SK-N-SH (cell line): Measurements from ENCODE around the gene TRAM2. TPM values are rescaled to one million over a fixed set of nuclear protein-coding genes. Genes with fewer than 3 reads are reported as not detected.

Experiments
- CTCF ChIA-PET: fragments of 300-600, 350-600 bp; formaldehyde crosslinking; extraction: SDS; loops from one replicate; lab custom pipeline; 2021; lab: Yijun Ruan, JAX
- POLR2A ChIA-PET: fragments of 350-600 bp; sonication (Branson Sonifier 250); formaldehyde crosslinking; extraction: SDS; loops from one replicate; lab custom pipeline; 2020; ENCODE audit warnings: antibody characterized with exemption, inconsistent platforms; lab: Yijun Ruan, JAX
- DNase-seq: peaks from one replicate; pipeline ENCODE4 v3.0.0; 2012
- H2AFZ ChIP-seq: fragments of 200-600 bp; sonication (generic); 2 replicates; pipeline ENCODE4 v1.8.1; 2016; ENCODE audit warnings: antibody characterized with exemption, mild to moderate bottlenecking, low read depth
- H3F3A ChIP-seq: fragments of 200-600 bp; sonication (generic); replicated peaks from 2 replicates; pipeline ENCODE3; 2016; ENCODE audit warnings: antibody characterized with exemption, mild to moderate bottlenecking; ENCODE audit not compliant: insufficient read depth
- H3K27ac ChIP-seq, 2 experiments: fragments of 200-500 bp in 1 of 2; fragments of 200-600 bp in 1 of 2; sonication (Bioruptor generic) in 1 of 2; sonication (generic), shearing (Covaris generic) in 1 of 2; 2 replicates each; pipeline versions ENCODE4 v1.5.1 to v1.6.1; 2014 to 2016; ENCODE audit warnings: low read depth in 2 of 2, inconsistent platforms in 1 of 2, low read length in 1 of 2, mild to moderate bottlenecking in 1 of 2, mixed read lengths in 1 of 2
- H3K27me3 ChIP-seq: fragments of 200-600 bp; sonication (generic), shearing (Covaris generic); 2 replicates; pipeline ENCODE4 v1.6.1; 2016; ENCODE audit warnings: mixed run types; ENCODE audit not compliant: insufficient read depth
- H3K36me3 ChIP-seq, 2 experiments: fragments of 200-500 bp in 1 of 2; fragments of 200-600 bp in 1 of 2; sonication (Bioruptor generic) in 1 of 2; sonication (generic) in 1 of 2; replicated peaks in 1 of 2; 2 replicates each; pipeline versions ENCODE3 to v1.5.1; 2014 to 2016; ENCODE audit warnings: low read length in 1 of 2, mild to moderate bottlenecking in 1 of 2; ENCODE audit not compliant: insufficient read depth in 2 of 2, control insufficient read depth in 1 of 2
- H3K4me1 ChIP-seq, 2 experiments: fragments of 200-500 bp in 1 of 2; fragments of 200-600 bp in 1 of 2; sonication (Bioruptor generic) in 1 of 2; sonication (generic), shearing (Covaris generic) in 1 of 2; 2 replicates each; pipeline versions ENCODE4 v1.5.1 to v1.6.1; 2014 to 2016; ENCODE audit warnings: low read depth in 1 of 2, low read length in 1 of 2, mixed run types in 1 of 2; ENCODE audit not compliant: insufficient read depth in 2 of 2, control insufficient read depth in 1 of 2
- H3K4me2 ChIP-seq: fragments of 200-600 bp; sonication (generic), shearing (Covaris generic); 2 replicates; pipeline ENCODE4 v1.6.1; 2017; ENCODE audit warnings: mixed run types
- H3K4me3 ChIP-seq, 2 experiments: fragments of 200-500 bp in 1 of 2; fragments of 200-600 bp in 1 of 2; sonication (Bioruptor generic) in 1 of 2; sonication (generic), shearing (Covaris generic) in 1 of 2; 2 replicates each; pipeline versions ENCODE4 v1.5.1 to v1.8.1; 2014 to 2016; ENCODE audit warnings: low read depth in 2 of 2, inconsistent platforms in 1 of 2, low read length in 1 of 2, mild to moderate bottlenecking in 1 of 2, mixed read lengths in 1 of 2, moderate library complexity in 1 of 2
- H3K79me2 ChIP-seq: fragments of 200-600 bp; sonication (generic); 2 replicates; pipeline ENCODE4 v1.8.1; 2017; ENCODE audit warnings: mild to moderate bottlenecking; ENCODE audit not compliant: insufficient read depth
- H3K9ac ChIP-seq: fragments of 200-600 bp; sonication (generic); 2 replicates; pipeline ENCODE4 v1.6.1; 2017; ENCODE audit warnings: mixed run types
- H3K9me2 ChIP-seq: fragments of 200-600 bp; sonication (generic); 2 replicates; pipeline ENCODE4 v1.6.1; 2017; ENCODE audit warnings: mixed run types
- H3K9me3 ChIP-seq: fragments of 200-600 bp; sonication (generic); 2 replicates; pipeline ENCODE4 v1.6.1; 2017; ENCODE audit warnings: mixed run types, mild to moderate bottlenecking, moderate library complexity
- H4K20me1 ChIP-seq: fragments of 200-600 bp; sonication (generic); 2 replicates; pipeline ENCODE4 v1.6.1; 2017; ENCODE audit warnings: mild to moderate bottlenecking, mixed run types; ENCODE audit not compliant: insufficient read depth
- CHD2 ChIP-seq: fragments of 150-350 bp; IDR thresholded peaks from 2 replicates; pipeline ENCODE4 v1.6.1; 2018; ENCODE audit warnings: low read length; ENCODE audit not compliant: partially characterized antibody
- ELF1 ChIP-seq: IDR thresholded peaks from 2 replicates; pipeline ENCODE4 v1.4.0; 2012
- EP300 ChIP-seq, 2 experiments: IDR thresholded peaks; 2 replicates each; pipeline versions ENCODE4 v1.4.0 to v1.6.1; 2012; ENCODE audit warnings: borderline replicate concordance in 1 of 2, low read depth in 1 of 2, low read length in 1 of 2
- FOXJ3 ChIP-seq: sonication (generic); formaldehyde crosslinking; IDR thresholded peaks from 2 replicates; pipeline ENCODE4 v1.5.1; 2020; ENCODE audit warnings: mild to moderate bottlenecking, missing genetic modification reagents
- FOXM1 ChIP-seq: IDR thresholded peaks from 2 replicates; pipeline ENCODE4 v1.4.0; 2012; ENCODE audit warnings: low read depth, mild to moderate bottlenecking
- GABPA ChIP-seq: IDR thresholded peaks from 2 replicates; pipeline ENCODE4 v1.4.0; 2012; ENCODE audit warnings: low read depth, mild to moderate bottlenecking
- GATA2 ChIP-seq: sonication (generic); formaldehyde crosslinking; IDR thresholded peaks from 2 replicates; pipeline ENCODE4 v1.5.0; 2020; ENCODE audit warnings: mild to moderate bottlenecking, missing genetic modification reagents
- JUND ChIP-seq: IDR thresholded peaks from 2 replicates; pipeline ENCODE4 v1.4.0; 2012
- NRF1 ChIP-seq: IDR thresholded peaks from 2 replicates; pipeline ENCODE4 v1.6.1; 2012; ENCODE audit warnings: low read depth, mild to moderate bottlenecking, low read length
- POLR2AphosphoS5 ChIP-seq: IDR thresholded peaks from 2 replicates; pipeline ENCODE4 v1.6.1; 2012; ENCODE audit warnings: low read depth, low read length
- RAD21 ChIP-seq: IDR thresholded peaks from 2 replicates; pipeline ENCODE4 v1.6.1; 2012; ENCODE audit warnings: mild to moderate bottlenecking, low read length
- SMC3 ChIP-seq: IDR thresholded peaks from 2 replicates; pipeline ENCODE4 v1.6.1; 2012; ENCODE audit warnings: low read depth, low read length, improper control_type of control experiment
- TCF12 ChIP-seq: IDR thresholded peaks from 2 replicates; pipeline ENCODE4 v1.4.0; 2012
- ZBTB33 ChIP-seq: IDR thresholded peaks from 2 replicates; pipeline ENCODE4 v1.4.0; 2012; ENCODE audit warnings: low read depth, borderline replicate concordance
- WGBS: methylation state at CpG from one replicate; pipeline ENCODE4 v1.1.6; 2017; ENCODE audit warnings: low lambda C conversion rate; 5-methylcytosine and 5-hydroxymethylcytosine counted together
- polyA plus RNA-seq, 3 experiments: library from polyadenylated mRNA; depleted of rRNA; stranded (reverse); fragments of >200 nt; gene quantifications; 2 replicates each; pipeline ENCODE4 v1.2.3, GENCODE V29; 2012
- TF ChIP-seq, protein P1 (sequence below): fragments of 200-600 bp; sonication (generic); IDR thresholded peaks from 2 replicates; pipeline ENCODE4 v1.6.1; 2017; ENCODE audit warnings: antibody characterized with exemption, mild to moderate bottlenecking, moderate library complexity
- TF ChIP-seq, protein P2 (sequence below): IDR thresholded peaks from 2 replicates; pipeline ENCODE4 v1.6.1; 2012; ENCODE audit warnings: mild to moderate bottlenecking, low read depth, low read length, moderate library complexity
- TF ChIP-seq, protein P3 (sequence below): fragments of 150-350 bp; IDR thresholded peaks from 2 replicates; pipeline ENCODE4 v1.6.1; 2017; ENCODE audit warnings: antibody characterized with exemption, low read length, low read depth, borderline replicate concordance

TRAM2 gene
- polyA plus RNA-seq, 1 of the 3 experiments (the other 2 are of a cell fraction): 26.4 TPM

DNA sequence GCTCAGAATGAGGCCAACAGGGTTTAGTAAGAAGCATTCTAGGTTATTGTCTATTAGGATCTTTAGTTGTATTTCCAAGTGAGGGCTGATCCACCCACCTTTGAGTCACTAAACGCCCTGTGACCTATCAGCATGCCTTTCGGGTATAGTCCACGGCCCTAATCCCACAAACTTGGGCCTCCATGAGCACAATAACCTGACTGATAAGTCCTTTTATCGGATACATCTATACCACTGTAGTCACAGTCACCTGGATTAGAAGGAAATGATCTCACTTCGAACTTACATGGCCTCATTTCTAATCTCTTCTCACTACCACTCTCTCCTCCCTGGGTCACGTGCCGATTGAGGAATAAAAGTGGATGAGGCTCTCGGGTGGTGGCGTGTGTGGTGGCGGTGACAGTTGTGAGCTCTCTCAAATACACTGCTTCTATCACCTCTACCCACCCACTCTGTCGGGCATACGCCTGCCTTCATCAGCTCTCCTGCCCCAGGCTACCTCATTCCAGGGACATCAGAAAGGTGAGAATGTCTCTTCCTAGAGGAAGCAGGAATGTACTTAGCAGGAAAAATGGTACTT is 65.2 kb downstream of the TRAM2 start:
- CTCF ChIA-PET: interaction anchor here (0.7 kb wide), 1 partner anchor 37 kb away, joined by 3 read pairs; no protein-coding TSS in a partner anchor
- H4K20me1 ChIP-seq: no peaks in the 10 kb centered on the region

GRCh38 chr6:52511163-52511562 is 65.7 kb downstream of the TRAM2 start:
- Histone ChIP-seq H3K4me1 (peaks cover 17 to 46% of the 10 kb centered on the region in 2 experiments; a peak in 3 of 4 replicates), H4K20me1 (no peaks in the 10 kb centered on the region), H3K9me2 (no peaks in the 10 kb centered on the region), H3K9me3 (no peaks in the 10 kb centered on the region), H3K9ac (no peak overlapping the region), H3K79me2 (peaks cover 23% of the 10 kb centered on the region; the same call in 1 of the 2 replicates), H3K36me3 (peaks cover 71% of the 10 kb centered on the region in 2 experiments), H3F3A (peaks cover 38% of the 10 kb centered on the region), H3K4me3 (no peak overlapping the region), H2AFZ (no peak overlapping the region), H3K4me2 (no peak overlapping the region), H3K27me3 (no peaks in the 10 kb centered on the region), H3K27ac (peak overlapping the region; percentile 83 to 92; a peak in 2 of 4 replicates)
- no peak for DNase-seq
- CTCF ChIA-PET: no interaction called here
- 93% methylated on average over 9 of the region's 10 CpGs for WGBS
- POLR2A ChIA-PET: no interaction called here
- TF ChIP-seq NRF1 (no peak), EP300 (IDR thresholded peaks at IDR 0.05; ENCODE audit: borderline replicate concordance in 1 of 2, low read depth in 1 of 2, low read length in 1 of 2) (no peak), SMC3 (no peak), FOXJ3 (CRISPR knock-in tag) (no peak), TCF12 (no peak), RAD21 (no peak), CHD2 (no peak), POLR2AphosphoS5 (no peak), GABPA (no peak), ELF1 (no peak)
- TF ChIP-seq, protein P1, sequence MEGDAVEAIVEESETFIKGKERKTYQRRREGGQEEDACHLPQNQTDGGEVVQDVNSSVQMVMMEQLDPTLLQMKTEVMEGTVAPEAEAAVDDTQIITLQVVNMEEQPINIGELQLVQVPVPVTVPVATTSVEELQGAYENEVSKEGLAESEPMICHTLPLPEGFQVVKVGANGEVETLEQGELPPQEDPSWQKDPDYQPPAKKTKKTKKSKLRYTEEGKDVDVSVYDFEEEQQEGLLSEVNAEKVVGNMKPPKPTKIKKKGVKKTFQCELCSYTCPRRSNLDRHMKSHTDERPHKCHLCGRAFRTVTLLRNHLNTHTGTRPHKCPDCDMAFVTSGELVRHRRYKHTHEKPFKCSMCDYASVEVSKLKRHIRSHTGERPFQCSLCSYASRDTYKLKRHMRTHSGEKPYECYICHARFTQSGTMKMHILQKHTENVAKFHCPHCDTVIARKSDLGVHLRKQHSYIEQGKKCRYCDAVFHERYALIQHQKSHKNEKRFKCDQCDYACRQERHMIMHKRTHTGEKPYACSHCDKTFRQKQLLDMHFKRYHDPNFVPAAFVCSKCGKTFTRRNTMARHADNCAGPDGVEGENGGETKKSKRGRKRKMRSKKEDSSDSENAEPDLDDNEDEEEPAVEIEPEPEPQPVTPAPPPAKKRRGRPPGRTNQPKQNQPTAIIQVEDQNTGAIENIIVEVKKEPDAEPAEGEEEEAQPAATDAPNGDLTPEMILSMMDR: no peak
- TF ChIP-seq, protein P2, sequence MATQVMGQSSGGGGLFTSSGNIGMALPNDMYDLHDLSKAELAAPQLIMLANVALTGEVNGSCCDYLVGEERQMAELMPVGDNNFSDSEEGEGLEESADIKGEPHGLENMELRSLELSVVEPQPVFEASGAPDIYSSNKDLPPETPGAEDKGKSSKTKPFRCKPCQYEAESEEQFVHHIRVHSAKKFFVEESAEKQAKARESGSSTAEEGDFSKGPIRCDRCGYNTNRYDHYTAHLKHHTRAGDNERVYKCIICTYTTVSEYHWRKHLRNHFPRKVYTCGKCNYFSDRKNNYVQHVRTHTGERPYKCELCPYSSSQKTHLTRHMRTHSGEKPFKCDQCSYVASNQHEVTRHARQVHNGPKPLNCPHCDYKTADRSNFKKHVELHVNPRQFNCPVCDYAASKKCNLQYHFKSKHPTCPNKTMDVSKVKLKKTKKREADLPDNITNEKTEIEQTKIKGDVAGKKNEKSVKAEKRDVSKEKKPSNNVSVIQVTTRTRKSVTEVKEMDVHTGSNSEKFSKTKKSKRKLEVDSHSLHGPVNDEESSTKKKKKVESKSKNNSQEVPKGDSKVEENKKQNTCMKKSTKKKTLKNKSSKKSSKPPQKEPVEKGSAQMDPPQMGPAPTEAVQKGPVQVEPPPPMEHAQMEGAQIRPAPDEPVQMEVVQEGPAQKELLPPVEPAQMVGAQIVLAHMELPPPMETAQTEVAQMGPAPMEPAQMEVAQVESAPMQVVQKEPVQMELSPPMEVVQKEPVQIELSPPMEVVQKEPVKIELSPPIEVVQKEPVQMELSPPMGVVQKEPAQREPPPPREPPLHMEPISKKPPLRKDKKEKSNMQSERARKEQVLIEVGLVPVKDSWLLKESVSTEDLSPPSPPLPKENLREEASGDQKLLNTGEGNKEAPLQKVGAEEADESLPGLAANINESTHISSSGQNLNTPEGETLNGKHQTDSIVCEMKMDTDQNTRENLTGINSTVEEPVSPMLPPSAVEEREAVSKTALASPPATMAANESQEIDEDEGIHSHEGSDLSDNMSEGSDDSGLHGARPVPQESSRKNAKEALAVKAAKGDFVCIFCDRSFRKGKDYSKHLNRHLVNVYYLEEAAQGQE: no peak

More for the DNA sequence above, 65.2 kb downstream of the TRAM2 start:
- no peak for DNase-seq
- 81% methylated on average over 10 of the region's 12 CpGs for WGBS
- peak overlapping the region; percentile 58; the same call in 1 of the 2 replicates for H3K9ac ChIP-seq
- no peak for TF ChIP-seq NRF1
- no peak for TF ChIP-seq RAD21
- no peak for TF ChIP-seq ZBTB33
- TF ChIP-seq, protein P3, sequence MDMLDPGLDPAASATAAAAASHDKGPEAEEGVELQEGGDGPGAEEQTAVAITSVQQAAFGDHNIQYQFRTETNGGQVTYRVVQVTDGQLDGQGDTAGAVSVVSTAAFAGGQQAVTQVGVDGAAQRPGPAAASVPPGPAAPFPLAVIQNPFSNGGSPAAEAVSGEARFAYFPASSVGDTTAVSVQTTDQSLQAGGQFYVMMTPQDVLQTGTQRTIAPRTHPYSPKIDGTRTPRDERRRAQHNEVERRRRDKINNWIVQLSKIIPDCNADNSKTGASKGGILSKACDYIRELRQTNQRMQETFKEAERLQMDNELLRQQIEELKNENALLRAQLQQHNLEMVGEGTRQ: no peak
- TF ChIP-seq GATA2: no peak
- no peak for TF ChIP-seq JUND
- TF ChIP-seq ELF1: no peak
- TF ChIP-seq FOXM1: no peak
- TF ChIP-seq, all 33 proteins: peak for 0
- Histone ChIP-seq H3K79me2 (peaks cover 28% of the 10 kb centered on the region; the same call in 1 of the 2 replicates), H3F3A (peaks cover 34% of the 10 kb centered on the region), H3K9me2 (no peaks in the 10 kb centered on the region), H3K4me1 (peaks cover 21 to 46% of the 10 kb centered on the region in 2 experiments; a peak in 3 of 4 replicates), H3K36me3 (peaks cover 70 to 73% of the 10 kb centered on the region in 2 experiments), H3K4me3 (no peak overlapping the region), H2AFZ (0 out of 2 replicates have a peak overlapping the region, but pooled peaks have one; percentile 7), H3K4me2 (peak overlapping the region; percentile 48; the same call in 1 of the 2 replicates), H3K9me3 (no peaks in the 10 kb centered on the region), H3K27ac (peak overlapping the region; percentile 83 to 92), H3K27me3 (no peaks in the 10 kb centered on the region)
- POLR2A ChIA-PET: no interaction called here
